Hepatocyte (in vitro differentiated cells): Measurements from ENCODE around the gene RBL2.

Experiments used
- CTCF ChIP-seq: fragments of 200-600 bp; sonication (generic); IDR thresholded peaks from 2 replicates; pipeline ENCODE4 v1.5.1; 2016; ENCODE audit warnings: antibody characterized with exemption, mild to moderate bottlenecking; ENCODE audit not compliant: poor library complexity
- EZH2 ChIP-seq: fragments of 200-600 bp; sonication (generic); IDR thresholded peaks from 2 replicates; pipeline ENCODE4 v1.6.1; 2016; ENCODE audit warnings: antibody characterized with exemption, mild to moderate bottlenecking, borderline replicate concordance
- EZH2phosphoT487 ChIP-seq: fragments of 200-600 bp; sonication (generic); IDR thresholded peaks from one replicate; pipeline ENCODE4 v1.6.1; 2018; ENCODE audit warnings: antibody characterized with exemption, mild to moderate bottlenecking, low read depth, moderate library complexity; ENCODE audit not compliant: unreplicated experiment, severe bottlenecking

- TF ChIP-seq EZH2, result no peak
- no peak for TF ChIP-seq CTCF
- no peak for TF ChIP-seq EZH2phosphoT487
Measured at GRCh38 chr16:53517851-53518250, 83.6 kb downstream of the RBL2 start.
